CD4-positive, alpha-beta T cell treated with Interleukin-17A for 1 hour (primary cell): ENCODE data around the gene MMD.
"Not testable (repeated sequence)": the region's sequence is repeated elsewhere in the genome, so short reads cannot be mapped to it uniquely, and the experiment has no call there.

Experiments used
- DNase-seq: peaks from one replicate; pipeline ENCODE4 v3.0.0-alpha.2; 2020

MMD gene

DNA sequence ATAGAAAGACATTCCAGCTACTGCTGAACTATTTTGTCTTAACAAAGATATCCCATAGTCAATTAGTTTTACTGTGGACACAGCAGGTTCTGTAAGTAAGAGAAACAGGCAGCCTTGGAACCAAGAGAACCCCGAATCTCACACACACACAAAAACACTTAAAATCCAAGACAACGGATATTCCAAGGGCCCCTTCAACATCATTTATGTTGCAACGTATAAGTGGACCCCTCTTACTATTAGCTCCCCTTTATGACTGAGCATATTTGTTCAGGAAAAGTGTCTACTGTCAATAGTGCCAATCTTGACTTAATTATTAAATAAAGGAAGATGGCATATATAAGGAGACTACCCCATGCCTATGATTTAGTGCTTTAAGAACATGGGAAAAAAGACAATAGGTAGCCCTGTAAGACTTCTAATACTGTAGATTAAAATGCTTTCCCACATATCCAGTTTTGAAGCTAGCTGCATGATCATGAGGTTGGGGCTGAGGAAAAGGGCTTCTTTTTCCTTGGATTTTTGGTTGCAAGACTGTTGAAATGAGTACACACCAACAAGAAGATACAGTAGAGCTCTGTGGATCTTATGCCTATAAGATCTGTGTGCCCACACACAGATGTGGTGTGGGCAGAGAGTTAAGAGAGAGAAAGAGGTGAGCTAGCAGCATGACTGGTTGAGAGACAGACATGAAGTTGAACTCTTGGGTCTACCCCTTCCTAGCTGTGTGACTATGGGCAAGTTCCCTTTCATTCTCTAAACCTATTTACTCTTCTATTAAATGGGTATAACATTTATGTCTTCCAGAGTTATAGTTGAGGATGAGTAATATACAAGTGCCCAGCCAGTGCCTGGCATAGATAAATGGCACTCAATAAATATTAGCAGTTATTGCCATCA is 3.0 kb downstream of the MMD start:
- DNase-seq: no peak

DNA sequence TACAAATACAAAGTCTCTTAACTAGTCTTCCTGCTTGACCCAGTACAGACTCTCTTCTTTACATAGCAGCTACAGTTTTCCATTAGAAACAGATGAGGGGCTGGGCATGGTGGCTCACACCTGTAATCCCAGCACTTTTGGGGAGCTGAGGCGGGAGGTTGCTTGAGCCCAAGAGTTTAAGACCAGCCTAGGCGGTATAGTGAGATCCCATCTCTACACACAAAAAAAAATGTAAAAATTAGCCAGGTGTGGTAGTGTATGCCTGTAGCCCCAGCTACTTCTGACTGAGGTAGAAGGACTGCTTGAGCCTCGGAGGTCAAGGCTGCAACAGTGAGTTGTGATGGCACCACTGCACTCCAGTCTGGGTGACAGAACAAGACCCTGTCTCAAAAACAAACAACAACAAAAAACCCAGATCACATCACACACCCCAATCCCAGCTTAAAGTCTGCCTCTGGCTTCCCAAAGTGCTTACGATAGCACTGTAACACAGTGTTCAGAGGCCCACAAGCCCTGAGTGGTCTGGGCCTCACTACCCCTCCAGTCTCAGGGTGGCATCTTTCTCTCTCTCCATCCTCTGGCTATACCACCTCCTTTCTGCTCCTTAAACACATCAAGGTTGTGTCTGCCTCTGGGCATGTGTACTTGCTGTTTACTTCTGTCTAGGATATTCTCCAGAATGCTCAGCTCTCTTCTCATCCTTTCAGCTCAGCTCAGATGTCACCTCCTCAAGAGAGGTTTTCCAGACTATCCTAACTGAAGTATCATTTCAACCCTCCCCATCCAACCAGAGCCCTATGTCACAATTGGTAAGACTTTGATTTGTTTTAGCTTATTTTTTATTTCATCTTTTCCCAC is 4.0 kb downstream of the MMD start:
- no peak for DNase-seq

- no peak for DNase-seq
Observed at GRCh38 chr17:55416470-55417052, 5.1 kb downstream of the MMD start.

DNA sequence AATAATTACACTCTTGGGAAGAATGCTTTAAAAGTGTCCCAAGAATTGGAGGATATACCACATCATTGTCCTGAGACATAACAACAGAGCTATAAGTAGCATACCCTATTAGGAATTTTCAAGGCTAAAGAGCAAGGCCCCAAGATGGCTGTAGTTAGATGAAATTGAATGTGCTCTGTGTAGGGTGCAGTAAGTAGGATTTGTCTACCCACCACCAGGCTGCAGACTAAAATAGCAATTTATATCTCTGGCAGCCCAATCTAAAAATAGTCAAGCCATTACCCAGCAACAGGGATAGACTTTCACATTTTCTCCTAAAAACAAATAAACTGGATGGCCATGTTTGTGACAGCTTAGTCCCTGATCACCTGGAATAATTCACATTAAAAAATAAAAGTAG is 5.6 kb downstream of the MMD start:
- DNase-seq: no peak

- no peak for DNase-seq
Observed at GRCh38 chr17:55414983-55415382, 6.7 kb downstream of the MMD start.

GRCh38 chr17:55413825-55414489 is 7.7 kb downstream of the MMD start:
- peak; percentile 35 for DNase-seq

DNA sequence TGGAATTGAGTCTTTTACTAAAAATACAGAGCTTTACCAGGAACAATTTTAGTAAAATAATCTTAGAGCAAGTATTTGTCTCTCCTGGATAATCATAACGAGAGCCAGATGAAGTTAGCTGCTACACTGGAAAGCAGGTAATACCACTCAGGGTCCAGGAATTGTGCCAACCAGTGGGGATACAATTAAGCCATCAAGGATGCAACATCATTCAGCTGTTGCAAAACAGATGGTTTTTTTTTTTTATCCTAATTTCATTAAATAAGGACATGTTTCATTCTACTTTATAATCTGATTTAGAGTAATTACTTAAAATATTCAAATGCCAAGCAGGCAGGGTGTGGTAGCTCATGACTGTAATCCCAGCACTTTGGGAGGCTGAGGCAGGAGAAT is 10.2 kb downstream of the MMD start:
- no peak for DNase-seq

- no peak for DNase-seq
Observed at GRCh38 chr17:55410722-55411462, 10.7 kb downstream of the MMD start.

DNA sequence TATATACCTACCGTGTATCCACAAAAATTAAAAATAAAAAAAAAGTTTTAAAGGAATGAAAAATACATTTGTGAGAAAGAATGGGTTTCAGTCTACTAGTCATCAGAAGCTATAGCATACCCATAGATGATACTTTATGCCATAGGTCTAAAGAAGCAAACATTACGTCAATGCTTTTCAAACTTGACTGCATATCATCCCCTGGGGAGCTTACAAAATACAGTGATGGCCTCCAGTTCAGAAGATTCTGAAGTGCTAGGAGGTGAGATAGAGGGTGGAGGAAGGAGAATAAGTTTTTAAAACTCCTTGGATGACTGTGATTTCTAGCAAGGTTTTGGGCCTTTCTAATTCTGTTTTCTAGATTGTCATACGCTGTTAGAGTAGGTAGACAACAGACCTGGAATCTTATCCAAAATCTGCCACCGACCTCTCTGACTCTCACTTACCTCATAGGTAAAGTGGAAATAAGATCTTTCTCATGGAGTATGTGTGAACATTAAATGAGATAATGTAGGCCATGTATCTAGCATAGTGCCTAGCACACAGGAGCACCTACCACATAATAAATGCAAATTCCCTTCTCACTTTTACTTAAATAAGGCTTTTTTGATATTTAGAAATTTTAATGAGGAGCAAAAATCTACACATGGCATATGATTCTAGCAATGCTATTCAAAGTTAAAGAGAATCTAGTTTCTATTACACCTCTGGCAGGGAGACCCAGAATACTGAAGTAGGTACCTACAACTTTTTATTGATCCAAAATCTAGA is 12.4 kb downstream of the MMD start:
- no peak for DNase-seq

DNA sequence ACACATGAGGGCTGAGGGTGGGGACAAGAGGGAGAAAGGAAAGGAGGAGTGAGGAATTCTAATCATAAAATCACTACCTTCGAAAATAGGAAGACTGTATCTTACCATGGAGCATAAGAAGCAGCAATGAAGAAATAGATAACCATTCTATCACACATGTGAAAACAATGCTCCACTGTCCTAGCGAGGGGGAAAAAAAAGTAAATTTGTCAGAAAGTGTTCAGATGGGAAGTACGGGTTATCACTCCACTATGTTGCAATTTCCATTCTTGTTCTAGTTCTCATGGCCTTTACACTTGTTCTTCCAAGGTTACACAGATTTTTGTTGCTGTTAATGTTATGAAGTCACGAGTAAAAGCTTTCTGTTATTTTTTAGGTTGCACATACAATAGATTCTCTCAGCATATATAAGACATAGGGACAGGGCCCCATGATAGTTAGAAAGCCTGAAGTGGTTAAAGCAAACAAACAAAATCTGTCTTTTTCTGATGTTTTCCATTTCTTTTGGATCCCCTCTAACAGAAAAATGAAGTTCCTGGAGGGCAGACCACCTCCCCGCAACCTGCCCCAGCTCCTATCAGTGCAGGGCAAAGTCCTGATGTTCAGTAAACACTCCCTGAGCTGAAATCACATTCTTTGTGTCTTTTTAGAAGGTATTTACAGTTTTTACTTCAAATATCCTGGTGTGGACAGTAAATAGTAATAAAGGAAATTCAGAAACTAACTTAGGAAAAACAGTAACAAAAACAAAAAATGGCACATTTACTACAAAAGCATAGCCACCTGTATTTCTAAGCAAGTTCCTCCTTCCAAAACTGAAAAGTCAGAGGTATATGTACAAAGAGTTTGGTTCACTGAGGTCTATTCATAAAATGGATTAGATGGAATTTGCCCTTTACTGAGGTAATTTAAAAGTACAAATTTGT is 13.7 kb downstream of the MMD start:
- no peak for DNase-seq

DNA sequence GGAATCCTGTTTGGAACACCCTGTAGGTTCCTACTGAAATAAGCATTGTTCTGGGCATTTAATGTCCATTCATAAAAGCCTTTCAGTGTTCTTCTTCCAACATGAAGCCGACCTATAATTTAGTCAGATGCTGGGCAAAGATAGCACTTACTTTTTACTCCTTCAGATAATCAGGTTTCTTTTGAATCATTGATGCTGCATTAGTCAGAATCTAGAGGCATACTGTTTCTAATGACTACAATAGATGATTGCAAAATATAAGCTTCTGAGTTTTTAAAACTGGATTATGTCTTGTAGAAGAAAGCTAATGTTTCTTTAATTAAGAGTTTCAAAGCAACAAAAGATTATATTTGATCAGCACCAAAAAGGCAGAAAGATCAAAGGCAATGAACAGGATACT is 16.0 kb downstream of the MMD start:
- no peak for DNase-seq

DNA sequence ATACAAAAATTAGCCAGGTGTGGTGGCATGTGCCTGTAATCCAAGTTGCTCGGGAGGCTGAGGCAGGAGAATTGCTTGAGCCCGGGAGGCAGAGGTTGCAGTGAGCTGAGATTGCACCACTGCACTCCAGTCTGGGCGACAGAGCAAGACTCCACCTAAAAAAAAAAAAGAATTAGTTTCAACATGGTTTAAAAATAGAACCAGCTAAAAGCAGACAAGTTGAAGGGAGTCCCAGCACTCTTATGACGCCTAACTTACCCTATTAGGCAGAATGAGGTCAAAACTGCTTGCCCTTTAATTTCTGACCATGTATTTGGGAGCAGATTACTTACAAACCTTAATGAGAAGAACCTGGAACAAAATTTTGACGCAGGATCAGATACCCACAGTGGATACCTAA is 17.4 kb downstream of the MMD start:
- DNase-seq: not testable (repeated sequence)

DNA sequence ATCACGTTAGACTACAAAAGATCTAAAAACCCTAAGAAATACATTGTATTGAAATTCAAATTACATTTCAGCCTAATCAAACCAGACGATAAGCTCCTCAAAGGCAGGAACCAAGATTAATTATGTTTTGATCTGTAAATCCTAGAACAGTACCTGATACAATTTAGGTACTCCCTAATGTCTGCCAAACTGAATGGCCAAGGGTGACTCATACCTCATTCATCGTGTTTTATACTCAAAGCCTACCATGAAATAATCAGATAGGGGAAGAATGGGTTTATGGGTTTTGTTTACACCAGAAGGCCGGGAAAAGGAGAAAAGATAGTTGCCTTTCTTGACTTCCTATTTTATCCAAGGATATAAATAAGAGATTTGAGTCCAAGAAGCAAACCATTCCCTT is 19.3 kb downstream of the MMD start:
- DNase-seq: no peak

GRCh38 chr17:55398689-55399088 is 22.9 kb downstream of the MMD start:
- no peak for DNase-seq

DNA sequence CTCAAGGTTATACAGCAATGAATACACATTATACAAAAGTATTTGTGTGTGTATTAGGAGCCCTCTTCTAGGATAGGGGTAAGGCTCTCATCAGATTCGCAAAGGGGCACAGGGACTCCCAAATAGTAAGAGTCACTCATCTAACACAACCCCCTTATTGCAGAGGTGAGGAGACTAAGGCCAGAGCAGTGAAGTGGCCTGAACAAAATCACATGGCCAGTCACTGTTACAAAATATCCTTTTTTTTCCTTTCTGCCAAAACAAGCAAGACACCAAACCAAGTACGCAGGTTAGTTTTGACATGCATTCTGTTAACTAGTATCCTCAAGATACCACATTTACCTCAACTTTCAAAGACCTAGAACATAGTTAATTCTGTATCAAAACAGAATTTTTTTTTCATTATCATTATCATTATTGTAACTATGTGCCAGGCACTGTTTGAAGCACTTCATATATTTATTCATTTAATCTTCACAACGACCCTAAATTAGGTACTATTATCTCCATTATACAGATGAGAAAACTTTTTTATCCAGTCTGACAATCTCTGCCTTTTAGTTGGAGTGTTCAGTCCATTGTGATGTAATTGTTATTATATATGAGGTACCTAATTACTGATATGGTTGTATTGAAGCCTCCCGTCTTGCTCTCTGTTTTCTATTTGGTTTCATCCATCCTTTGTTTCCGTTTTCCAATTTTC is 25.7 kb downstream of the MMD start:
- no peak for DNase-seq

DNA sequence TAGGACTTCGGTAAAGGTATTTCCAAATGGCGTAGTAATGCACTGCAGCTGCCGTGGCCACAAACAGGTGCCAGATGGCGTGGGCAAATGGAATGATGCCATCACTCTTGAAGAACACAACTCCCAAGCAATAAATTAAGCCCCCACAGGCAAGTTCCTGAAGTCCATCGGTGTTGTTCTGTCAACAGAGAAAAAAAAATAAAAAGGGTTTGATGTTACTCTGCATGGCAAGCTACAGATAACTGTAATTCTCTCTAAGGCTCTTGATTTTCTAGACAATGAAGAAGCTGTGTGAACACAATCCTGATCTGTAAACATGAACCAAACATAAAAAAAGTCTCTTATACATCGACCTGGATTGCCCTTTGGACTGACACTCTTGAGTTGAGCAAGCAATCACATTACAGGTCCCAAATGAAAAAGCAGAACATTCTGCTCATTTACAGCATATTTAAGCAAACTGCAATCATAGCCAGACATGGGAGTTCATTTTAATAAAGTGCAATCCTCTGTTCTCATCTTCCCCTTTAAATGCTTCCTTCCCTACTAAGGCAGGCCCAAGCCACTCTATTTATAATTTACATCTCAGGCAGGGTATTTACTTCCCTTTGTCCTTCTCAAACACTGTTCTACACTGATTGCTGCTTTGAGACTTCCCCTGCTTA is 27.1 kb downstream of the MMD start:
- DNase-seq: no peak

- DNase-seq: no peak
Observed at GRCh38 chr17:55391764-55392467, 29.7 kb downstream of the MMD start.

DNA sequence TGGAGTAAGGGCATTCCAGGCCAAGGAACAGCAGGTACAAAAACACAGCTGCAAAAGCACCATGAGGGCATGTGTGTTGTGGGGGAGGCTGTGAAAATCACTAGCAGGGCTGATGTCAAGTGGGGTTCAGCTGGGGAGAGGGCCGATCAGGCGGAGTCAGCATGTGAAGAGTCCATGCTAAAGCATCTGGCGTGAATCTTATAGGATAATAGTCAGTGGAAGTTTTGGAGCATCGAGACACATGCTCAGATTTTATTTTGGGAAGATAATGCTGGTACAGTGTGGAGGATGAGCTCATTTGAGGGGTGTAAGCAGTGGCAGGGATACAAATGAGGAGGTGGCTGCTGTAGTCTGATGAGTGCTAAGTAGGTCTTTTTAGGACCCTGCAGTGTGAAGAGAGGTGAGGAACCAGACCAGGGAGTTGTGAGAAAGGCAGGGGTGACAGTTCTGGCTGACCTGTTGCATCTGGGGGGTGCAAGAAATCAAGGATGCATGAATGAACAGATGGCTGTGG is 30.3 kb downstream of the MMD start:
- DNase-seq: no peak
